ENCODE data around the gene NTRK1.
A peak's percentile ranks its signal among the peaks of the same experiment; 100 is the strongest.

The NTRK1 gene

DNA sequence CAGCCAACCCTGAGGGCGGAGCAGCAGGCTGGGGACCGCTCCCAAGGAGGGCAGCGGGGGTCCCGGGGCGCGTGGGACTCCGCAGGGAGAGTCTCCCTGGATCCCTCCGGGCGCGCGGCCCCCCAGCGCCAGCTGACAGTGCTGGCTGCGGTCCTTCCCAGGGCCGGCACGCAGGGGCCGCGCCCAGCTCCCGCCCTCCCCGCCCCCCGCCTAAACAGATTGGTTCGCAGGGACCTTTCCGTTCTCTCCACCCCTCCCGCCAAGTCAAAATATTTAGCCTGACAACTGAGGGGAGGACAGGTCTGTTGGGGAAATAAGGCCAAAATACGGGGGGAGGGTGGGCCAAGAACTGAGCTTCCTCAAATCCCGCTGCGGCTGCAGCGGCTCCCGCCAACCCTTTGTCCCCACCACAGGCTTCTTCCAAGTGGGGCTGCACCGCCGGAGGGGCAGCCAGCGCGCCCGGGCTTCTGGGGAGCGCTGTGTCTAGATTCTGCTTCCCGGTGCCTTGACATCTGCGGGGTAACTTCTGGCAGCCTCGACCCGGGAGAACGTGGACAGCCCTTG lies 1.6 kb upstream of the NTRK1 start, which contains the start of gene INSRR:
INSRR (minus strand) TSS at position 159 of the 564 bp plus-strand sequence. CDS start 496 bp downstream, outside the sequence.
- no peak for DNase-seq

DNA sequence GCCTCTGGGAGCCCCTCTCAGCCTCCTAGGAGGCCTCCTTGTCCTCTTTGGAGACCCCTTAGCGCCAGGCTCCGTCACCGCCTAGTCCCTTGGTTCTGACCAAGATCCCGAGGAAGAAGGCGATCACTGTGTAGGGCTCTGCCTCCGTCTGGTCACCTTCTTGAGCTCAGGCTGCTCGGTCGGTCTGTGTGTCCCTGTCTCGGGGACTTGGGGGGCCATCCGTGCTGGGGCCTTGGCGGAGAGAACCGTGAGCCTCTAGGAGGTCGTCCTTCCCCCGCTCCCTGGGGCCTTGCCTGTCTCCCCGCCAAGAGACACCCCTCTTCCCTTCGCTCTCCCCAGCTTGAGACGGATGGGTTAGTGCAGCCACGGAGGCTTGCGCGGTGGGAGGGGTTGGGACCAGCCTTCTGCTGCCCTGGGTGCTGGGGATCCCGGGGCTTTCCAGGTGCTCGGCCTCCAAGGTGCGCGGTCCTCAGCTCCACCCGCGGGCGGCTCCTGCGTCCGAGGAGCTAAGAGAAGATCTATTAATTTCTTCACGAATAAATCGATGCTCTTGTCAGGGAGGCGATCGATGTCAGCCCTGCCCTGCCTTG lies 1.0 kb upstream of the NTRK1 start:
- no peak for DNase-seq

- DNase-seq = peak; percentile 45 to 71
These were observed 495 bp upstream of the NTRK1 start for GRCh38 chr1:156860113-156860627.

DNA sequence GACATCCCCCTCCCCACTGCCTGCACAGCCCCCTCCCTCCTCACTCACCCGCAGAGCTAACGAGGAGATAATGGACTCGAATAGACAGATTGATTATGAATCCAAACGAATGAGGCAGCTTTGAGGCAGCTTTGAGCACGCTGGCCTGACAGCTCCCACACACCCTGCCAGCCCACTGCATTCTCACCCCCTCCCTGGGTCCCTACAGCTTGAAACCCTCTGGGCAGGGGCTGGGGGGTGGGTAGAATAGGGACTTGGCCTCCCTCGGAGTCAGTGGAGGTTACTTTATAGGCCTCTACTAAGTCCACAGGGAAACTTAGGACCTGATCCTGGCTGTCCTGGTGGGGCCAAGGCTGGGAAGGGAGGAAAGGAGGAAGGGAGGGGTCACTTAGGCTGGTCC lies 1.9 kb downstream of the NTRK1 start:
- no peak for DNase-seq

- DNase-seq = no peak
These were observed 2.4 kb downstream of the NTRK1 start for GRCh38 chr1:156862997-156863599.

DNA sequence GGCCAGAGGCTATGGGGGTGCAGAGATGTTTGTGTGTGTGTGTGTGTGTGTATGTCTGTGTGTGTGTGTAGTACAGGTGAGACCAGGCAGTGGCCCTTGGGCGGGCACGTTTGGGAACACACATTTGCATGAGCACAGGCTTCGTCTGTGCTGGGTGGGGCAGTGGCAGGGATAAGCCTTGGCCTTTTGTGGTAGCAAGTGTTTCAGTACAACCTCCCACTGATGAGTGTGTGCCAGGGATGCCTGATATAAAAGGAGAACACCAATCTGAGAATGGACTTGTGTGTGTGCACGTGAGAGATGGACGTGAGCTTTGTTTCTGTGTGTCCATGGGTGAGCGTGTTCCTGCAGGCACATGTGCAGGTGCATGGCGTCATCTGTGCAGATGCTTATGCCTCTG lies 3.0 kb downstream of the NTRK1 start:
- no peak for DNase-seq

- DNase-seq = no peak
These were observed 4.1 kb downstream of the NTRK1 start for GRCh38 chr1:156864796-156865195.

DNA sequence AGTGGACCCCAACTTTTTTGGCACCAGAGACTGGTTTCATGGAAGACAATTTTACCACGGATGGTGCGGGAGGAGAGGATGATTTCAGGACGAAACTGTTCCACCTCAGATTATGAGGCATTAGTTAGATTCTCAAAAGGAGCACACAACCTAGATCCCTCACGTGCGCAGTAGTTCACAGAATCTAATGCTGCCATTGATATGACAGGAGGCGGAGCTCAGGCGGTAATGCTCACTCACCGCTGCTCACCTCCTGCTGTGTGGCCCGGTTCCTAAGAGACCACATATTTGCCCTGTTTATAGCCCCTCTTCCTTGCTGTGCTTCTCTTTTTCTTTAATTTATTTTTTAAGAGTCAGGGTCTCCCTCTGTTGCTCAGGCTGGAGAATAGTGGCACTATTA lies 4.6 kb downstream of the NTRK1 start:
- no peak for DNase-seq

DNA sequence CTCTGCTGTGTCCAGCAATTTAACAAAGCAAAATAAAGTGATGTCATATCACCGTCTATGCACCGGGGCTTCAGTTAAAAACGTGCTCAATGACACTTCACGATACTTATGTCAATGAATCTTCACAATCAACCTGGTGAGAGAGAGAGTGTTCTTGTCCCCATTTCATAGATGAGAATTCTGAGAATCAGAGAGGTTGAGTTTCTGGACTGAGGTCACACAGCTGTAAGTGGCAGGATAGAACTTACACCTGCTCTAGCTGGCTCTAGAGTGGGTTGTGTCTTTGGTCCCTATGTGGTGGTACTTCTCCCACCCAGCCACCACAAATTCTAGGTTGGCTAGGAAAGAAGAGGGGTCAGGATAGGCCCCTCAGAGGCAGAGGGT lies 5.2 kb downstream of the NTRK1 start:
- no peak for DNase-seq

DNA sequence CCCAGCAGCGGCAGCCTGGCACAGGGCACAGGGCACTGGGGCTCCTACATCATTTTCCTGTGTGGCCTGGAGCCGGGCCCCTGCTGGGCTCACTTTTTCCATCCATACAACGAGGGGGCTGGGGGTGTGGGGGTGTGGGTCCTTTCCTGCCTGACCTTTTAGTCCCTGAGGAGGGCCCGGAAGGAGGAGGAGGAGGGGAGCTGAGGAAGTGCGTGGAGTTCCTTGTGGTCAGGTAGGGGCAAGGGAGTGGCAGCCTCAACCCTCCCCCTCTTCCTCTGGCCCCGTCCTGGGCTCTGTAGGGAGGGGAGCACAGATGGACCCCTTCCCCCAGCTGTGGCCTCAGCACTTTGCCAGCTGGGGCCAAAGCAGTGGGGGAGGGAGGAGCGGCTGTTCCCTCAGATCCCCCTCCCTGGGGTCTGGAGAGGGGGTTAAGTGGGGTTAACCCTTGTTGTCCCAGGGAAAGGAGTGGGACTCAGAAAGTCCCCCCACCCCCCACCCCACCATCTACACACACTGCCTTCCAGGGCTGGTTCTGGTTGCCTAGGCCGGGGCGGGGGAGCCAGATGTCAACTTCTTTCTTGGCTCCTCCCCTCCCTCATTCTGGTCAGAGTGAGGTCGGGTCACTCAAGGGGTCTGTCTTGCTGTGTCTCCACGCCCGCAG lies 5.7 kb downstream of the NTRK1 start:
- DNase-seq = no peak

GRCh38 chr1:156868341-156868740 lies 7.7 kb downstream of the NTRK1 start:
- no peak for DNase-seq

- DNase-seq = no peak
These were observed 8.8 kb downstream of the NTRK1 start for GRCh38 chr1:156869455-156869854.

DNA sequence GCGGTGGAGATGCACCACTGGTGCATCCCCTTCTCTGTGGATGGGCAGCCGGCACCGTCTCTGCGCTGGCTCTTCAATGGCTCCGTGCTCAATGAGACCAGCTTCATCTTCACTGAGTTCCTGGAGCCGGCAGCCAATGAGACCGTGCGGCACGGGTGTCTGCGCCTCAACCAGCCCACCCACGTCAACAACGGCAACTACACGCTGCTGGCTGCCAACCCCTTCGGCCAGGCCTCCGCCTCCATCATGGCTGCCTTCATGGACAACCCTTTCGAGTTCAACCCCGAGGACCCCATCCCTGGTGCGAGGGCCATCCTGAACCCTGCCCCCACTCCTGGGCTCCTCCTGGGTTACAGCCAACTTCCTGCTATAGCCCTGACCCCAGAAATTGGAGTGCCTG lies 13.0 kb downstream of the NTRK1 start:
- no peak for DNase-seq

- DNase-seq = no peak
These were observed 13.5 kb downstream of the NTRK1 start for GRCh38 chr1:156874142-156874541.

GRCh38 chr1:156874572-156875340 lies 14.1 kb downstream of the NTRK1 start:
- DNase-seq = no peak

GRCh38 chr1:156875341-156875615 lies 14.6 kb downstream of the NTRK1 start:
- DNase-seq = no peak

DNA sequence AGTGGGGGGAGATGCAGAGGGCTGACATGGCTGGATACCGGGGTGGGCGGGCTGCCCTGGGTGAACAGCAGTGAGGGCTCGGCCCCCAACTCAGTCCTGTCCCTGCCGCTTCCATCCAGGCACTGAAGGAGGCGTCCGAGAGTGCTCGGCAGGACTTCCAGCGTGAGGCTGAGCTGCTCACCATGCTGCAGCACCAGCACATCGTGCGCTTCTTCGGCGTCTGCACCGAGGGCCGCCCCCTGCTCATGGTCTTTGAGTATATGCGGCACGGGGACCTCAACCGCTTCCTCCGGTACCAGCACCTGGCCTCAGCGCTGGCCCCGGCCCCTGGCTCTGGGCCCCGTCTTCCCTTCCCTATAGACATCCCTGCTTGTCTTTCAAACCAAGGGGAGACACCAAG lies 15.6 kb downstream of the NTRK1 start:
- DNase-seq = no peak

DNA sequence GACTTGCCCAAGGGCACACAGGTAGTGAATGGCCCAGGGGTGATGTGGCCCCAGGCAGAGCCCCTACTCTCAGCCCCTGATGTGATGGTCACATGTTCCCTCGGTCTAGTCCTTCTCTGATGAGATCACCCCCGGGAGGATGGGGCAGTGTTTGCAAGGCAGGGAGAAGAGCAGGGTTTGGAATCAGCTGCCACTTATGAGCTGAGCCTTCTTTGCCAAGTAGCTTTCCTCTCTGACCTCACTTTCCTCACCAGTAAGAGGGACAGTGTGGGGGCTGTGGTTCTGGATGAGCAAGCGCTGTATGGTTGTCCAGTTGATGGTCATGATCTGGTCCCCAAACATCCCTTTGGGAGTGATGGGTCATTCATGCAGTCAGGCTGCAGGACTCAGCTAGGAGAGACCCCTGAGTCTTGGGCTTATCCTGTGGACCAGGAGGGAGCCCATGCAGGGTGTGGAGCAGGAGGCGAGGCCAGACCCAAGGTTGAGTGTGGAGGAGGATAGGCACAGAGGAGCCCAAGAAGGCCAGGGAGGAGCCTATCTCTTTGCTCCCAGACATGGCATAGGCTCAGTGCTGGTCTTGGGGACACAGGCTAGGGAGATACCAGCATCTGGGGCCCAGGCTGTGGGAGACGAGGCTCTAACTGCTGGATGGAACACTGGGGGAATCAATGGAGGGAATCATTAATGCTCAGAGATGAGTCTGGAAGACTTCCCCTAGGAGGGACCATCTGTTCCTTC lies 16.9 kb downstream of the NTRK1 start:
- no peak for DNase-seq

DNA sequence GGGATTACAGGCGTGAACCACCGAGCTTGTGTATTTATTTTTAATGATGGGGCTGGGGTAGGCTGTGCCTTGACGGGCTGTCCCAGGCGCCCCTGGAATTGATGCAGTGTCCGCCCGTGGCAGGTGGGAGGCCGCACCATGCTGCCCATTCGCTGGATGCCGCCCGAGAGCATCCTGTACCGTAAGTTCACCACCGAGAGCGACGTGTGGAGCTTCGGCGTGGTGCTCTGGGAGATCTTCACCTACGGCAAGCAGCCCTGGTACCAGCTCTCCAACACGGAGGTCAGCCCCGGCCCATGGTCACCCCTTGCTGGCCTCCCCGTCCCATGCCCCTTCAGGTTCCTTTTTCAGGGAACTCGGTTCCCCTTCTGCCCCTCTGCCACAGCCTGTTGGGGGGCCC lies 19.2 kb downstream of the NTRK1 start:
- no peak for DNase-seq

GRCh38 chr1:156880473-156880872 lies 19.8 kb downstream of the NTRK1 start:
- DNase-seq = no peak

GRCh38 chr1:156881101-156881500 lies 20.4 kb downstream of the NTRK1 start:
- DNase-seq = no peak

- no peak for DNase-seq
These were observed 21.0 kb downstream of the NTRK1 start for GRCh38 chr1:156881663-156882062.

- no peak for DNase-seq
These were observed 21.9 kb downstream of the NTRK1 start for GRCh38 chr1:156882543-156882942.

Data from SHP77 (cell line).